Lower leg skin (tissue), 4 donors: Measurements from ENCODE around the gene TPTE2. TPM values are rescaled to one million over a fixed set of nuclear protein-coding genes. Genes with fewer than 3 reads are reported as not detected.

ENCODE experiments used
- DNase-seq, 2 donors: peaks; one replicate each; pipeline ENCODE4 v3.0.0-alpha.2; 2019; ENCODE audit warnings: low spot score in 2 of 2
- H3K4me3 ChIP-seq: fragments of 200-600 bp; sonication (generic); 2 replicates; pipeline ENCODE4 v1.5.1; 2017; ENCODE audit warnings: mild to moderate bottlenecking, low read depth; ENCODE audit not compliant: poor library complexity, severe bottlenecking
- POLR2A ChIP-seq, 2 donors: fragments of 450-650 bp; IDR thresholded peaks; one replicate each; pipeline ENCODE4 v1.6.1; 2016 to 2017; ENCODE audit warnings: antibody characterized with exemption in 2 of 2, mild to moderate bottlenecking in 1 of 2, moderate library complexity in 1 of 2
- WGBS, 2 donors: methylation state at CpG; one replicate each; pipeline ENCODE4 v1.1.5; 2018; 5-methylcytosine and 5-hydroxymethylcytosine counted together
- intact Hi-C: fragments of 100-400 bp; cut with DNase I; formaldehyde crosslinking; loops from one replicate; pipeline ENCODE4 v1.15.0; 2023; ENCODE audit warnings: low total_unique reads
- total RNA-seq, 4 donors: library from RNA; depleted of rRNA; stranded (reverse); fragments of >200 nt; gene quantifications; one replicate each; pipeline ENCODE4 v1.1.0, GENCODE V29; 2016
- TF ChIP-seq, protein P1 (sequence below), 3 donors: fragments of 450-650 bp; IDR thresholded peaks; one replicate each; pipeline ENCODE4 v1.5.1; 2016; ENCODE audit warnings: antibody characterized with exemption in 3 of 3, mild to moderate bottlenecking in 3 of 3, moderate library complexity in 2 of 3

Gene TPTE2
- total RNA-seq, 4 donors from 2014 or later: not detected

DNA sequence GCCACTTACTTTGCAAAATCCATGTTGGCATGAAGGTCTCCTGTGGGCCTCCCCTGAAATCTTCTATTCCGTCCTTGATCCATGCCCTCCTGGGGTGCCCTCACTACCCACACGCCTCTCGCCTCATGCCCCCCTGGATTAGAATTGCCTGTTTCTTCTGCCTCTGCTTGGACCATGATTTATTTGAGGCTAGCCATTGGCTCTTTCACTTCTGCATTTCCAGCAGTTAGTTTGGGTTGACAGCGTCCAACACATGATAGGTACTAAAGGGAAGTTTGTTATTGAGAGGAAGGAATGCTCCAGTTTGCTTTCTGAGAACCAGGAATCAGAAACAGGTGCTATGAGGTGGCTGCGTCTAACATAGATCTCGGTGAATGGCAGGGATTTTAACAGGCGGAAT is 30.5 kb upstream of the TPTE2 start:
- peak in 1 of 2 donors; percentile 26 for DNase-seq
- WGBS, 2 donors: 77 to 85% methylated on average over 7 of the region's 7 CpGs
- TF ChIP-seq, protein P1, sequence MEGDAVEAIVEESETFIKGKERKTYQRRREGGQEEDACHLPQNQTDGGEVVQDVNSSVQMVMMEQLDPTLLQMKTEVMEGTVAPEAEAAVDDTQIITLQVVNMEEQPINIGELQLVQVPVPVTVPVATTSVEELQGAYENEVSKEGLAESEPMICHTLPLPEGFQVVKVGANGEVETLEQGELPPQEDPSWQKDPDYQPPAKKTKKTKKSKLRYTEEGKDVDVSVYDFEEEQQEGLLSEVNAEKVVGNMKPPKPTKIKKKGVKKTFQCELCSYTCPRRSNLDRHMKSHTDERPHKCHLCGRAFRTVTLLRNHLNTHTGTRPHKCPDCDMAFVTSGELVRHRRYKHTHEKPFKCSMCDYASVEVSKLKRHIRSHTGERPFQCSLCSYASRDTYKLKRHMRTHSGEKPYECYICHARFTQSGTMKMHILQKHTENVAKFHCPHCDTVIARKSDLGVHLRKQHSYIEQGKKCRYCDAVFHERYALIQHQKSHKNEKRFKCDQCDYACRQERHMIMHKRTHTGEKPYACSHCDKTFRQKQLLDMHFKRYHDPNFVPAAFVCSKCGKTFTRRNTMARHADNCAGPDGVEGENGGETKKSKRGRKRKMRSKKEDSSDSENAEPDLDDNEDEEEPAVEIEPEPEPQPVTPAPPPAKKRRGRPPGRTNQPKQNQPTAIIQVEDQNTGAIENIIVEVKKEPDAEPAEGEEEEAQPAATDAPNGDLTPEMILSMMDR (IDR thresholded peaks at IDR 0.05): no peak
- no peak for TF ChIP-seq POLR2A (IDR thresholded peaks at IDR 0.05)
- intact Hi-C loops: no loop called here
- no peak overlapping the region for H3K4me3 ChIP-seq

DNA sequence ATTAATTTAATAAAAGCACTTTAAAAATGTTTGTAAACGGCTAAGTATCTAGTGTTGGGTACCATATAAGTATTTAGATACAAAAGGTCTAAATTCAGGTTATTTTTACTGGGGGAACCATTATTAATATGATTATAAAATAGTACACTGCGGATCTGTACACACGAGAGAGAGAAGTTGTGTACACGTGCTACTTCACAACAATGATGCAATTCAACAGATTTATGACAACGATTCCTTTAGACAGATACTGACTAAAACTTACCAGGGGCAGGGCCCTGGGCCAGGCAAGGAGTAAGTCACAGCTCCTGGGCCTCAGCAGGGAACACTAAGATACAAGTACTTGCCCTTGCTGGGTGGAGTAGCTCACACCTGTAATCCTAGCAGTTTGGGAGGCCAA is 29.1 kb upstream of the TPTE2 start:
- 77 to 89% methylated on average over 5 of the region's 5 CpGs for WGBS, 2 donors
- no peak overlapping the region for H3K4me3 ChIP-seq
- DNase-seq: no peak
- intact Hi-C loops: no loop called here
- TF ChIP-seq, protein P1 (IDR thresholded peaks at IDR 0.05): no peak
- TF ChIP-seq POLR2A (IDR thresholded peaks at IDR 0.05): no peak

DNA sequence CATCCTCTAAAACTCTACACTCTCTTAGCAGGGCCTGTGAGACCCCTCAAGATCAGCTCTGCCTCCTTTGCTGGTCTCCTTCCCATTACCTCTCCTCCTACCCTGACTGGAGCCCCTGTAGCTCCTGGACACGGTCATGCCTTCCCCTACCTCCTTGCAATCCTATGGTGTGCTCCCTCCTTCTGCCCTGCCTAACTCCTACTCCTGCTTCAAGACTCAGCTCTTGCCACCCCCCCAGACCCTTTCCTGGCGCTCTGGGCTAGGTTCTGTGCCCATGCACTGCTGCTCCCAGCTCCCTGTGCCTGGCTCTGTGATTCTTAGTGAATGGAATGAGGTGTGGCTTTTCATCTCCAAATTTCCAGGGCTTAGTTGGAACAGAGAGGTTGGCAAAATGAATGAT is 28.0 kb upstream of the TPTE2 start:
- intact Hi-C loops: no loop called here
- no peak overlapping the region for H3K4me3 ChIP-seq
- 62 to 79% methylated on average over 2 of the region's 2 CpGs for WGBS, 2 donors
- DNase-seq: peak in 1 of 2 donors; percentile 53
- TF ChIP-seq, protein P1 (IDR thresholded peaks at IDR 0.05): no peak
- TF ChIP-seq POLR2A (IDR thresholded peaks at IDR 0.05): no peak

DNA sequence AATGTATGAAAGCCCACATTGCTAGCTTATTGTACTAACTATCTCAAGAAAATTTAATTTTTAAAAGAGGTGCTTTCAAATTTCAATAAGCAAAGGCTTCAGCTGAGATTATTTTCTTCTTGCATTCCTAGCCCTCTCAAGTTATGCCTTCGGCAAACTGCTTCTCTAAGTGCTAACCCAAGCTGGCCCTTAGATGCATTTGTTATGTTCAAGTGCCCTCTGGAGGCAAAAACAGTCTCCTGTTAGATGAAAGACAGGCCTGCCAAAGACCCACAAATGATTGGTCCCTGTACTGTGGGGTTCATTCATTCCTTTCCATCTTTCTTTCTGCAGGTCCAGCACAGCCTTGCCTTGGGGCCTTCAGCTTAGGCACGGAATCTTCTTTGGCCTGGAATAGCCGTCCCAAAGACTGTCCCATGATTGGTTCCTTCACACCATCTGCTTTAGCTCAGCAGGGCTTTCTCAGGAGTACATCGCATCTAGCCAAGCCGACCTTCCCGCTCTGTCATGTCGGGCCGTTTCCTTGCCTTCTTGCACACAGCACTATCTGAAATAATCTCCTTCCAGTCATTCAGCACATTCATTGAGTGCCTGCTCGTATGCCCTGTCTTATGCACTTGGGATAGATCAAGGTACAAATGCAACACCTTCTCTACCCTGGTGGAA is 26.4 kb upstream of the TPTE2 start:
- no peak overlapping the region for H3K4me3 ChIP-seq
- peak in 1 of 2 donors; percentile 48 for DNase-seq
- intact Hi-C loops: no loop called here
- WGBS, 2 donors: 69 to 71% methylated on average over 9 of the region's 9 CpGs
- TF ChIP-seq, protein P1 (IDR thresholded peaks at IDR 0.05): no peak
- TF ChIP-seq POLR2A (IDR thresholded peaks at IDR 0.05): no peak

DNA sequence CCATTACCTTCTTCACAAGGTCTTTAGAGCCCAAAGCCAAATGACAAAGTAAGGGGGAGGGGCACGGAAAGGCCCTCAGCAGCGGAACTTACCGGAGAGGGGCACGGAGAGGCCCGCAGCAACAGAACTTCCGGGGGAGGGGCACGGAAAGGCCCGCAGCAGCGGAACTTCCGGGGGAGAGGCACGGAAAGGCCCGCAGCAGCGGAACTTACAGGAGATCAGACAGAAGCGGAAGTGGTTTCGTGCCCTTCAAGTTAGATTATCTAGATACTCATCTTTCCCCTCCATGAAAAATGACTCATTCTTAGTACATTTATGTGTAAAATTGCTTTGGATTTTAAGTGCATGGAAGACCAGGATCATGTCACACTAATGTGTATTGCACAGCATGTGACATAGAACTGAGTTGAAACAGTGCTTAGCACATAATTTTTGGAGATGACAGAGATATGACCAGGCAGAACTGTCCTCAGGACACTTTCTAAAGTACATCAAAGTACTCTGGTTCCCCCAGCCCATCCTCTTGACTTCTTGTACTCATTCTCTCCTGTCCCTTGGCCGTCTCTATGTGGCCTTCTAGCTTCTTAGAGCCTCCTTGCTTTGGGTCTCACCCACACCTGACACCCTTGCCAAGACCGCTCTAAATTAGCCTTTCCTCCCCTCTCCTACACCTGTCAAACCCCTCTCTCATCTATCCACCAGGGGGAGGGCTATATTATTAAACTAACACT is 25.7 kb upstream of the TPTE2 start:
- intact Hi-C loops: no loop called here
- 27 to 31% methylated on average over 17 of the region's 17 CpGs for WGBS, 2 donors
- peak in 1 of 2 donors; percentile 76 for DNase-seq
- TF ChIP-seq POLR2A (IDR thresholded peaks at IDR 0.05): no peak
- TF ChIP-seq, protein P1 (IDR thresholded peaks at IDR 0.05): no peak
- no peak overlapping the region for H3K4me3 ChIP-seq
